NCI-H510A (cell line): ENCODE measurements around the gene VIPR2.
"Not testable (repeated sequence)": the region's sequence is repeated elsewhere in the genome, so short reads cannot be mapped to it uniquely, and the experiment has no call there.

Experiments used
- DNase-seq: peaks from one replicate; lab custom pipeline; 2025; lab: John Stamatoyannopoulos, UW

Gene VIPR2, protein sequence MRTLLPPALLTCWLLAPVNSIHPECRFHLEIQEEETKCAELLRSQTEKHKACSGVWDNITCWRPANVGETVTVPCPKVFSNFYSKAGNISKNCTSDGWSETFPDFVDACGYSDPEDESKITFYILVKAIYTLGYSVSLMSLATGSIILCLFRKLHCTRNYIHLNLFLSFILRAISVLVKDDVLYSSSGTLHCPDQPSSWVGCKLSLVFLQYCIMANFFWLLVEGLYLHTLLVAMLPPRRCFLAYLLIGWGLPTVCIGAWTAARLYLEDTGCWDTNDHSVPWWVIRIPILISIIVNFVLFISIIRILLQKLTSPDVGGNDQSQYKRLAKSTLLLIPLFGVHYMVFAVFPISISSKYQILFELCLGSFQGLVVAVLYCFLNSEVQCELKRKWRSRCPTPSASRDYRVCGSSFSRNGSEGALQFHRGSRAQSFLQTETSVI

GRCh38 chr7:159144758-159145489, at the start of gene VIPR2:
VIPR2 (minus strand) TSS chr7:159144867; CDS start chr7:159144771, 96 bp downstream.
- DNase-seq: no peak

GRCh38 chr7:159193543-159194090, 49.0 kb upstream of the VIPR2 start:
- DNase-seq: no peak

DNA sequence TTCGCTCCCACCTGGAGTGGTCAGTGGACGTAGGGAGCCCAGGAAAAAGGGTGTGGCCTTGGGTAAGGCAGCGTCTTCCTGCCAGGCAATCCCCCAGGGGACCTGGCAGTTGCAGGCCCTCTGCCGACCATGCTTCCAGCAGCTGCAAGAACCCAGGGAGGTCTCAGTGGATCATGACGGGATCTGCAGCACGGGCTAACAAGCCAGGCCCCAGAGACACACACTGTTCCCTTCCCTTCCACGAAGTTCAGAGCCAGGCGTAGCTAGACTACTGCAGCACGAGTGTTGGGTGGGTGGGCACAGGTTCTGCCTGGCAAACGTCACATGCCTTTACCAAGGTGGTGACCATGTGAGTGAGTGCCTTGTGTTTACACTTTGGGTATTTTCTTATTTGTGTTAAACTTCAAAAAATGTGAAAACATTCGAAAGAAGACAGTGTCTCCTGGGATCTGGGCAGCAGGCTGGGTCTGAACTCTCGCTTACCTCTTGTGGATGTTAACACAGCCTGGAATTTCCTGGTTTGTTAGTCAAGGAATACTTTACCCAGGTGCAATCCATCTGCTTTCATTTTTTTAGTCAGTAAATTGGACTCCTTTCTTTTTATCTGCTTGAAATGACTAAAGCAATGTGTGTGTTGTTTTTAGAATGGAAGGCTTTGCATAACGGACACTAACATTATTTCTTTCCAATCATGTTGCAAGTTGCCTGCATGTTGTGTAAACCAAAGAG, 48.2 kb upstream of the VIPR2 start:
- DNase-seq: no peak

DNA sequence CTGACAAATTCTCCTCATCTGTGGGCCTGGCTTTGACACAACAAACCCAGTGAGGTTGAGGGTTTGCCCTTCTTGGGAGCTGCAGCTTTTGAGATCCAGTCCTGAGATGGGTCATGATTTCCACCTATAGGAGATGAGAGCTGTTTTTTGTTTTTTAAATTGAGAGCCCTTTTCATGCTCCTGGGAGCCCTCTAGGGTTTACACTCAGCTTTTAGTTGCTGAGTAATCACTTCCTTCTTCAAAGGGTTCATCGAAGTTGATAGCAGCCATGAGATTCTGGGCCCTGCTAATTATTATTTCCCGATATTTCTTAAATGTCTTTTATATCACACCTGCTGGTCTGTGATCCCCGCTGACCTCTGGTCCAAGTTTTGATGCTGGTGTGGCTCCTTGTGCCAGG, 47.3 kb upstream of the VIPR2 start:
- no peak for DNase-seq

- DNase-seq: no peak
Measured at GRCh38 chr7:159191236-159191635, 46.6 kb upstream of the VIPR2 start.

DNA sequence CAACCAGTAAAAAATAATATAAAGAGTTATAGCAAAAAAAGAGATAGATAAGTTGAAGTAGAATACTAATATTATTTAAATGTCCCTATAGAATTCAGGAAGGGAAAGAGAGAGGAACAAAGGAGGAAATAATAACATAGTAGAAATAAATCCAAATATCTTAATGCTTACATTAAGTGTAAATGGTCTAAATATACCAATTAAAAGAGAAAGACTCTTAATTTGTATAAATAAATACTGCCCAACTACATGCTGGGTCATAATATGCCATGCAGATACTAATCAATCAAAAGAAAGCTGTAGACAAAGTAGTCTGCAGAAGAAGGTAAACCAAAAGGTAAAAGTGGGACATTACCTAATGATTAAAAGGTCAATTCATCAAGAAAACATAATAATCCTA, 43.3 kb upstream of the VIPR2 start:
- DNase-seq: no peak

DNA sequence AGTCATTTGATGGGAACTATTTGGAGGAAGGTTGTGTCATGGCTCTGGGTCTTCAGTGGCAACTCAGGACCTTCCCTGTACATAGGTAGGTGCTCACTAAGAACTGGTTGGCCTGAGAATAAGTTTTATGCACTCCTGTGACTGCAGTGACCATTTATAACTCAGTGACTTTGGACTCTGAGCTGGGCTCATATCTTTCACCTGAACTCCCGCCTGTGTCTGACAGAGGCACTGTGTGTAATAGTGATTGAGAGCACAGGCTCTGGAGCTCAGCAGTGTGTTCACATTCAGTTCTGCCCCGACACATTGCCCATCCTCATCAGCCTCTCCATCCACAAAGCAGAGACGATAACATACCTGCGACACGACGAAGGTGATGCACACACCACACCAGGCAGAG, 34.6 kb upstream of the VIPR2 start:
- no peak for DNase-seq

- no peak for DNase-seq
Measured at GRCh38 chr7:159177284-159177953, 32.8 kb upstream of the VIPR2 start.

GRCh38 chr7:159175792-159176191, 31.1 kb upstream of the VIPR2 start:
- DNase-seq: no peak

GRCh38 chr7:159175100-159175499, 30.4 kb upstream of the VIPR2 start:
- not testable (repeated sequence) for DNase-seq

DNA sequence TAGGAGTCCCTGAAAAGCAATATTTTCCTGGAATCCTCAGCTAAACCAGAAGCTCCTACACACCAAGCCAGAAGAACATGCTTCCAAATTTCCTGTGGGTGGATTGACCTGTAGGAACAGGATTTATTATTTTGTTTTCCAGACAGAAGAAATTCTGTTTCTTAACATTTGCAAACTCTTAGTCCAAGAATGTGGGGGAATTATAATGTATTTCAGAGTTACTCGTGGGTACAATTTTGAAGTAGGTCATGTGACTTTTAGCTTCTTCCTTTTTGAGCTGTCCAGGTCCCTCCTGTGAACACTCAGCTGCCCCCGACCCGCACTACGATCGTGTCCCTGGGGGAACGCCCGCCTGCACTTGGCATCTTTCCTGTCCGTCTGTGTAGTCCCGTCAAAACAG, 27.7 kb upstream of the VIPR2 start:
- no peak for DNase-seq

DNA sequence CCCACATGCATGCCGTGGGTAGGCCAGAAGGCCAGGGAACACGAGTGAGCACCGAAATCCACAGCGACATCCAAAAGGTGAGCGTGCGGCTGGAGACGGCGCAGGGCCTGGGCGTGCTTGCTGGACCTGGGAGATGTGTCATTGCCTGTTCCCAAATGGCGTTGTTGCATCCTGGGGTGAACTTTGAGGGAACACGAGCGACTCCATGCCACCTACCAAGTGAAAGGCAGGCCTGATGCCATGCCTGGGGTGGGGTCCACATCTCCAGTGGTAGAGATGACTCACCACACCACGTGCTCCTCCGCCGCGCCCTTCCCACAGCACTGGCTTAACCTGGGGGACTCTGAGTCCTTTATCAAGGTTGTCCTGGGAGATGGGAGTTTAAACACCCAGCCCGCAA, 24.7 kb upstream of the VIPR2 start:
- no peak for DNase-seq

DNA sequence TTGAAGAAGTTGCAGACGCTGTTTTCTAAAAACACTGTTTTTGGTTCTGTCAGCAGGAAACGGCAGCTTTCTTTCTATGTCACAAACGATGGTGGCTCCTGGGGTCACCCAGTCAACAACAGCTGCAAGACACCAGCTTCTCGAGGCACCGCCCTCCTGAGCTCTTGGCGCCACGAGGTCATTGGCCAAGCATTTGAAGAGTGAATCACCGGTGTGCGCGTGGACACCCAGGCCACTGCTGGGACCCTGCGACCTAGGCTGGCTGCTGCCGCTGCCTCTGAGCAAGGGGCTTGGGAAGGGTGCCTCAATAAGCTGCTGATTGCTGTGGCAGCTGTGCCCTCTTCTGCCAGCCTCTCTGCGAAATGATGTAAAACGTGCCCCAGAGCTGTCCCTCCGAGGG, 22.5 kb upstream of the VIPR2 start:
- DNase-seq: no peak

- no peak for DNase-seq
Measured at GRCh38 chr7:159166530-159166929, 21.9 kb upstream of the VIPR2 start.

DNA sequence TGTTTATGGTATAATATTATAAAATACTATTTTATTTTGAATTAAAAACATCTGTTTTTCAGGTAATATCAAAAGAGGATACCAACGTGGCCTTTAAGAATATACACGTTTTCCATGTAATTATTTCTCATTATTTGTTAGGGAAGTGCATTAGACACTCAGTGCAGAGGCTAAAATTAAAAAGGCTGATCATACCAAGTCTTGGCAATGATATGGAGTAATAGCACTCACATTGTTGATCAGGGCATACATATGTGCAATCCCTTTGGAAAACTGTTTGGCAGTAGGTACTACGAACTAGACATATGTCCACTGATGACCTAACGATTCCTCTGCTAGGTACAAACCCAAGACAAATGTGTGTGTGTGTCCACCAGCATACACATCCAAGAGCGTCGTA, 20.7 kb upstream of the VIPR2 start:
- no peak for DNase-seq

- DNase-seq: not testable (repeated sequence)
Measured at GRCh38 chr7:159163703-159164301, 19.1 kb upstream of the VIPR2 start.

- not testable (repeated sequence) for DNase-seq
Measured at GRCh38 chr7:159162050-159162626, 17.5 kb upstream of the VIPR2 start.

DNA sequence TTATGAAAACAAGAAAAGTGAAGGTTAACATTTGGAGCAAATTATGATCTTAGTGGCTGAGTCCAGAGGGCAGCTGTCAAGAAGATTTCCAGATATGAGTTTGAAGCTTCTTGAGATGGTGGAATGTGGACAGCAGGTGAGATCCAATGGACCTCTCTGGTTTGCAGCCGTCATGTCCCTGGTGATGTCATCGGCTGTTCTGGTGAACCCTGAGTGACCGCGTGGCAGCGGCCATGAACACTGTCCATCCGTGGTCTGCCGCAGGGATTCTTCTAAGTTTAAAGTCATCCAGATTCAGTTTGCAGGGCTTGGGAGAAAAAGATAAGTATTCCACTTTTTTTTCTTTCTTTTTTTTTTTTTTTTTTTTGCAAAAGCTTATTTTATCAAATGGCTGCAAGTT, 15.8 kb upstream of the VIPR2 start:
- no peak for DNase-seq

DNA sequence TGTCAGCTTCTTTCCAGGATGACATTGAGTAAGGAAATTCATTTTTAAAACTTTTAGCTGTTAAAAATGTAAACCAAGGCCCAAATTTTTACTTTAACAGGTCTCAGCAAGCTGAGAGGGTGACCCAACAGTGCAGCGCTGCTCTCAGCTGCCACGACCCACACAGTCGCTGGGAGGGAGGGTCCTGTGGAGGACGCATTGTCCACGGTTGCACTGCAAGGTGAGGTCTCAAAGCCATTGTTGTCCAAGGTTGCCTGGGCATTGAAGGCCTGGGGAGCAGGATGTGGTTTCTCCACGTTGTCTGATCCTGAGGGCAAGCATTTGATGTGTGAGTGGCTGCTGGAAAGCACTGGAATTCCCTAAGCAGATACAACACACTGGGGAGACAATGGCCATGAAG, 15.1 kb upstream of the VIPR2 start:
- no peak for DNase-seq

DNA sequence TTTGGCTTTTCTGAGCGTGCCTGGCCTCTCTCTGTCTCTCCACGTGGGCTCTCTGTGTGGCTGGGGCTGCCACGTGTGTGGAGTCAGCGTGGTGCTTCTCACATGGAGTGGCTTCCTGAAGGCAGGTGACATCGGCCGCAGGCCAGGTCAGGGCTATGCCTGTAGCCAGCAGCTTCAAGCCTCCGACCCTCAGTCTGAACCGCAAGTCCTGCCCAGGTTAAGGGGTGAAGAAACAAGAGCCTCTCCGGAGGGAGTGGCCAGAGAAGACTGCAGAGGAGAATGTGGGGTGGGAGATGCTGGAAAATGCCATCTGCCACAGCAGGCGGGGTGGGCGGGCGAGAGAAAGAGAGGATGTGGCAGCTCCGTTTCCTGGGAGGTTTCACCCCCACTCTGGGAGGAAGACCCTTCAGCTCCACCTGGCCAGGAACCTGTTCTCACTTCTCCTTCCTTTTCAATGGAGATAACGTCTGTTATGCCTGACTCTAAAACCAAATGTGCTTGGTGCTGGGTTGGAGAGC, 14.3 kb upstream of the VIPR2 start:
- DNase-seq: no peak
